ENCODE measurements around the gene GGA3. TPM values are rescaled to one million over a fixed set of nuclear protein-coding genes. Genes with fewer than 3 reads are reported as not detected.

The GGA3 gene
- total and polyA plus RNA-seq, 10 of the 15 experiments (the other 5 are each of a cell fraction or from before 2014, with no cell fraction given): 7.0 to 57.5 (median 34.0) TPM

GRCh38 chr17:75271233-75271954 is 10.0 kb upstream of the GGA3 start (continued):
- no peak for TF ChIP-seq CEBPB (IDR thresholded peaks at IDR 0.05; ENCODE audit: borderline replicate concordance in 1 of 2, low read depth in 2 of 2, low read length in 2 of 2)
- TF ChIP-seq SMAD5 (IDR thresholded peaks at IDR 0.05; ENCODE audit: low read depth): peak; percentile 50; the same call in 1 of the 2 replicates
- TF ChIP-seq IRF4 (IDR thresholded peaks at IDR 0.05; ENCODE audit: low read depth, low read length): no peak
- TF ChIP-seq MYC (IDR thresholded peaks at IDR 0.05; ENCODE audit: insufficient read depth, insufficient read length, insufficient replicate concordance, low read length, severe bottlenecking): no peak
- TF ChIP-seq CBX5 (IDR thresholded peaks at IDR 0.05; ENCODE audit: low read depth): 0 out of 2 replicates have a peak, but pooled peaks have one; percentile 17
- TF ChIP-seq SRF (IDR thresholded peaks at IDR 0.05; ENCODE audit: low read depth in 2 of 2, low read length in 2 of 2): peak in 1 of 2 experiments; percentile 75; a peak in 2 of 4 replicates
- no peak for TF ChIP-seq ZNF384 (IDR thresholded peaks at IDR 0.05; ENCODE audit: borderline replicate concordance, low read depth, low read length)
- no peak for TF ChIP-seq EED (IDR thresholded peaks at IDR 0.05; ENCODE audit: low read depth)
- no peak for TF ChIP-seq SREBF1 (IDR thresholded peaks at IDR 0.05; ENCODE audit: low read length)
- TF ChIP-seq KLF5 (IDR thresholded peaks at IDR 0.05; ENCODE audit: partially characterized antibody): peak; percentile 41
- TF ChIP-seq, protein P1, sequence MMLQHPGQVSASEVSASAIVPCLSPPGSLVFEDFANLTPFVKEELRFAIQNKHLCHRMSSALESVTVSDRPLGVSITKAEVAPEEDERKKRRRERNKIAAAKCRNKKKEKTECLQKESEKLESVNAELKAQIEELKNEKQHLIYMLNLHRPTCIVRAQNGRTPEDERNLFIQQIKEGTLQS (IDR thresholded peaks at IDR 0.05; ENCODE audit: borderline replicate concordance, extremely low read depth, low read depth, low read length): peak; percentile 76
- TF ChIP-seq MYB (IDR thresholded peaks at IDR 0.05; ENCODE audit: borderline replicate concordance, low read depth, low read length): no peak
- TF ChIP-seq TCF3 (IDR thresholded peaks at IDR 0.05; ENCODE audit: borderline replicate concordance, insufficient read depth, low read depth, low read length): peak; percentile 68; the same call in 1 of the 2 replicates
- 0 out of 2 replicates have a peak, but pooled peaks have one; percentile 39 for TF ChIP-seq NBN (IDR thresholded peaks at IDR 0.05)
- no peak for TF ChIP-seq CHD1 (IDR thresholded peaks at IDR 0.05; ENCODE audit: low read depth, low read length)
- TF ChIP-seq RELA (IDR thresholded peaks at IDR 0.05; ENCODE audit: borderline replicate concordance, partially characterized antibody): no peak
- 0 out of 2 replicates have a peak, but pooled peaks have one; percentile 68 for TF ChIP-seq RCOR1 (conservative IDR thresholded peaks at IDR 0.05; ENCODE audit: low read depth, low read length)
- TF ChIP-seq, protein P2, sequence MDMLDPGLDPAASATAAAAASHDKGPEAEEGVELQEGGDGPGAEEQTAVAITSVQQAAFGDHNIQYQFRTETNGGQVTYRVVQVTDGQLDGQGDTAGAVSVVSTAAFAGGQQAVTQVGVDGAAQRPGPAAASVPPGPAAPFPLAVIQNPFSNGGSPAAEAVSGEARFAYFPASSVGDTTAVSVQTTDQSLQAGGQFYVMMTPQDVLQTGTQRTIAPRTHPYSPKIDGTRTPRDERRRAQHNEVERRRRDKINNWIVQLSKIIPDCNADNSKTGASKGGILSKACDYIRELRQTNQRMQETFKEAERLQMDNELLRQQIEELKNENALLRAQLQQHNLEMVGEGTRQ (IDR thresholded peaks at IDR 0.05; ENCODE audit: borderline replicate concordance, low read depth, low read length): no peak
- no peak for TF ChIP-seq BCL11A (IDR thresholded peaks at IDR 0.05; ENCODE audit: low read depth, low read length)

All from GM12878 (cell line).